ENCODE results near the gene ATG7. TPM values are rescaled to one million over a fixed set of nuclear protein-coding genes. Genes with fewer than 3 reads are reported as not detected.

The ATG7 gene
- total RNA-seq, result 10 to 100 TPM; 24.2 to 54.5 (median 37.4) TPM
- polyA plus RNA-seq, result 10 to 100 TPM; 10.2 to 46.6 TPM
- long read RNA-seq, donor 1, full-length matches to known transcripts, result 21 of 54 reads
- long read RNA-seq, donor 1, partial matches to known transcripts, result 21 of 54 reads
- long read RNA-seq, donor 1, other reads (novel, unspliced or antisense), result 12 of 54 reads
- long read RNA-seq, donor 2, full-length matches to known transcripts, result 4 of 110 reads
- long read RNA-seq, donor 2, partial matches to known transcripts, result 99 of 110 reads
- long read RNA-seq, donor 2, other reads (novel, unspliced or antisense), result 7 of 110 reads
- long read RNA-seq, donor 3, full-length matches to known transcripts, result 10 of 42 reads
- long read RNA-seq, donor 3, partial matches to known transcripts, result 4 of 42 reads
- long read RNA-seq, donor 3, other reads (novel, unspliced or antisense), result 28 of 42 reads

GRCh38 chr3:11271986-11272904 lies at the start of gene ATG7:
TSS of gene ATG7 (plus strand) at chr3:11272397. CDS start at chr3:11298696, 26,299 bp downstream.
- peaks cover 2% of the 10 kb centered on the region for H3K4me1 ChIP-seq (ENCODE audit: insufficient read depth)
- peak within 1 kb of the TSS; percentile 42 to 46 for H3K27ac ChIP-seq
- WGBS, 3 donors, result 1% methylated on average over 50 to 51 of the region's 51 CpGs
- H3K4me3 ChIP-seq, result peak within 1 kb of the TSS; percentile 73
- no peaks in the 10 kb centered on the region for H3K27me3 ChIP-seq
- TF ChIP-seq POLR2A (IDR thresholded peaks at IDR 0.05), result peak; percentile 90
- no peak for TF ChIP-seq EP300 (IDR thresholded peaks at IDR 0.05)
- no peaks in the 10 kb centered on the region for H3K36me3 ChIP-seq
- H3K9me3 ChIP-seq, result no peaks in the 10 kb centered on the region
- peak; percentile 98 to 99 (median 98) for DNase-seq
- intact Hi-C loops (cut with DNase I), result no loop called here

- intact Hi-C loops (cut with DNase I), result loop anchor here in 1 of 4 donors (10.0 kb wide), 1 partner anchor 159 kb away; no protein-coding TSS in a partner anchor
- TF ChIP-seq CTCF (IDR thresholded peaks at IDR 0.05) (no peak), POLR2A (IDR thresholded peaks at IDR 0.05) (no peak), EP300 (IDR thresholded peaks at IDR 0.05) (no peak)
- no peaks in the 10 kb centered on the region for H3K9me3 ChIP-seq
- 91 to 95% (median 93%) methylated on average over 3 of the region's 3 CpGs for WGBS, 3 donors
- no peak overlapping the region for H3K27ac ChIP-seq
- H3K27me3 ChIP-seq, result no peaks in the 10 kb centered on the region
- no peaks in the 10 kb centered on the region for H3K4me1 ChIP-seq (ENCODE audit: insufficient read depth)
- no peak overlapping the region for H3K4me3 ChIP-seq
- no peak for DNase-seq
- H3K36me3 ChIP-seq, result no peaks in the 10 kb centered on the region
Measured at GRCh38 chr3:11224010-11224409, 48.2 kb upstream of the ATG7 start.

- 90% methylated on average over 3 of the region's 3 CpGs for WGBS, 3 donors
- H3K27me3 ChIP-seq, result no peaks in the 10 kb centered on the region
- intact Hi-C loops (cut with DNase I), result loop anchor here in 1 of 4 donors (10.0 kb wide), 1 partner anchor 160 kb away; no protein-coding TSS in a partner anchor
- TF ChIP-seq POLR2A (IDR thresholded peaks at IDR 0.05) (no peak), EP300 (IDR thresholded peaks at IDR 0.05) (no peak), CTCF (IDR thresholded peaks at IDR 0.05) (no peak)
- H3K27ac ChIP-seq, result no peak overlapping the region
- DNase-seq, result no peak
- no peaks in the 10 kb centered on the region for H3K9me3 ChIP-seq
- H3K36me3 ChIP-seq, result no peaks in the 10 kb centered on the region
- H3K4me1 ChIP-seq (ENCODE audit: insufficient read depth), result no peaks in the 10 kb centered on the region
- H3K4me3 ChIP-seq, result no peak overlapping the region
Measured at GRCh38 chr3:11224870-11225229, 47.3 kb upstream of the ATG7 start.

- DNase-seq, result no peak
- intact Hi-C loops (cut with DNase I), result loop anchor here in 1 of 4 donors (10.0 kb wide), 1 partner anchor 161 kb away; no protein-coding TSS in a partner anchor
Measured at GRCh38 chr3:11226042-11226370, 46.2 kb upstream of the ATG7 start.

More at GRCh38 chr3:11226042-11226370, 46.2 kb upstream of the ATG7 start:
- no peaks in the 10 kb centered on the region for H3K36me3 ChIP-seq
- no peaks in the 10 kb centered on the region for H3K9me3 ChIP-seq
- no peak overlapping the region for H3K4me3 ChIP-seq
- TF ChIP-seq CTCF (IDR thresholded peaks at IDR 0.05) (no peak), POLR2A (IDR thresholded peaks at IDR 0.05) (no peak), EP300 (IDR thresholded peaks at IDR 0.05) (no peak)
- WGBS, 3 donors, result 83 to 86% (median 85%) methylated on average over 6 of the region's 6 CpGs
- no peak overlapping the region for H3K27ac ChIP-seq
- H3K4me1 ChIP-seq (ENCODE audit: insufficient read depth), result no peaks in the 10 kb centered on the region
- H3K27me3 ChIP-seq, result no peaks in the 10 kb centered on the region
